GM18498 (cell line): ENCODE measurements around the gene EPYC.
"Not testable (repeated sequence)": the region's sequence is repeated elsewhere in the genome, so short reads cannot be mapped to it uniquely, and the experiment has no call there.

ENCODE experiments used
- ATAC-seq: cut with Tn5 transposase; IDR thresholded peaks from one replicate; pipeline ENCODE4 v1.9.1; 2021; ENCODE audit warnings: mild to moderate bottlenecking, moderate library complexity; ENCODE audit not compliant: unreplicated experiment

EPYC gene

DNA sequence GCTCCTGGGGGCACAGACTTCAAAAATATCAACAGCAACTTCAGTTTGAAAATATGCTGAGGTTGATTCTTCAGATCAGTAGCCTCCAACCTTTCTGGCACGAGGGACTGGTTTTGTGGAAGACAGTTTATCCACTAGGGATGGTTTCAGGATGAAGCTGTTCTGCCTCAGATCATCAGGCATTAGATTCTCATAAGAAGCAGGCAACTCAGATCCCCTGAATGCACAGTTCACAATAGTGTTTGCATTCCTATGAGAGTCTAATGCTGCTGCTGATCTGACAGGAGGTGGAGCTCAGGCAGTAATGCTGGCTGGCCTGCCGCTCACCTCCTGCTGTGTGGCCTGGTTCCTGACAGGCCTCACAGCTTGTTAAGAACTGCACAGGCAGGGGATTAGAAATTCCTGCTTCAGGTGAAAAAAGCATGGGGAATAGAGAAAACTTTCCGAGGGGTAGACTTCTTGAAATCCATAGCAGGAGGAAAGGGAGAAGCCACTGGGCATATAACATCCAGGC is 12.8 kb downstream of the EPYC start:
- ATAC-seq, result no peak

DNA sequence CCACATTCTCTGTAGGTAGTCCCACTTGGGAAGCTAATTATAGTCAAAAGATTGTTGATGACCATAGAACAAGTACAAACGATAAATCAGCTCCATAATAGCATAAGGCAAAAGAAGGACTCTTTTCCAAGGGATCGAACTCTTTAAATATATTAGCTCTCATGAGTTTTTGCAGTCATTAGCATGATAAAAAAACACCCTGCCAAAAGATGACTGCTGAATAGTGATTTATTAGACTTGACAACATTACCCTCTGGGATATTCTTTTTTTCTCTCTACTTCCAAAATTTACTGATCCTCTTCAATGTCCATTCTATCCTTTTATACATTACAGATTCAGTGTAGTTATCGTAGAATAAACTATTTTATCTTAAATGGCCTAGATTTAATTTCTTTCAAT is 14.2 kb downstream of the EPYC start:
- no peak for ATAC-seq

DNA sequence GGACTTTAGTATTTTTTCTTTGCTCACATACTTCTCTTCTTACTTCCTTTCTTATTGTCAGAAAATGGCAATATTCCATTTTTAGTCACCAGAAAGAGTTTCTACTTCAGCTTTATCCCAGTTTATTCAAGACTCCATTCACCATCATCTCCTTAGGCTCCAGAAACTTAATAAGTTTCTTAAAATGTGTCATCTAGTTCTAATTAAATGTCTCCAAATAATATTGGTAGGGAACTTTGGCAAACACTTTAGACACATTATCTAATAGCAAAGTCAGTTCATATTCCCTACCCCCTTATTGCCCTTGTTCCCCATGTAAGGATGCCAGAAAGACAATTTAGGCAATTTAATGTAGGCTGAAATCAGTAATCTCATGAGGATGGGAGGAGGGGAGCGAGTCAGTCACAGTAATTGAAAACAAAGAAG is 15.1 kb downstream of the EPYC start:
- no peak for ATAC-seq

DNA sequence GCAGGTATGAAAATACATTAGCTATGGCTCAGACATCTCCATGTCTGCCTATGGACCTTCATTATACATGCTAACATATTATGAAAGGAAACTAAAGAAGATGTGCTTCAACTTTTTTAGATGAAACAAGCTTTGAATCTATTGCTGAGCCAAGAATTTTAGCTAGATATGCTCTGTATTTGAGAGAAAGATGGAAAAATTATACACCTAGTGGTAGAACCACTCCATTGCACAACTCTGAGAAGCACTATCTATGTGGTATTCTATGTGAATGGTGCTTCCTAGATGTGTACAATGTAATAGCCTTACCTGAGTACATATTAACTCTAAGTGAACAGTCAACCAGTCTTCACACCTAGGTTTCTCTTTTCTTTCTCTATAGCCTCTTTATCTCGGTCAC is 17.3 kb downstream of the EPYC start:
- ATAC-seq, result peak; percentile 65

DNA sequence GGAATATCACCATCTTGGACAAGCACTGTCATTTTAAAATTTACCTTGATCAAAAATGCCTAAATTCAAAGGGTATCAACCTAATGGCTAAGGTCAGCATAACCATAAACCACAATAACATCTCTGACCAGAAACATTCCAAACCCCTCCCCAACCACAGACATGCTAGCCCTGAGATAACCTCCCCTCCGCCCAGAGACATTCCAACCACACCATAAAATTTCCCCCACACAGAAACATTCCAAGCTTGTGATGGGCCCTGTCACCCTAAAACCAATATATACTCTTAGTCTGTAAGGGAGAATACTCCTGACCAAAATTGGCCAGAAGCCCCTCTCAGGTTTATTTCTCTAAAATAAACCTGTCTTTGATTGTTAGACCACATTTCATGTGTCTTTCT is 17.7 kb downstream of the EPYC start:
- no peak for ATAC-seq

DNA sequence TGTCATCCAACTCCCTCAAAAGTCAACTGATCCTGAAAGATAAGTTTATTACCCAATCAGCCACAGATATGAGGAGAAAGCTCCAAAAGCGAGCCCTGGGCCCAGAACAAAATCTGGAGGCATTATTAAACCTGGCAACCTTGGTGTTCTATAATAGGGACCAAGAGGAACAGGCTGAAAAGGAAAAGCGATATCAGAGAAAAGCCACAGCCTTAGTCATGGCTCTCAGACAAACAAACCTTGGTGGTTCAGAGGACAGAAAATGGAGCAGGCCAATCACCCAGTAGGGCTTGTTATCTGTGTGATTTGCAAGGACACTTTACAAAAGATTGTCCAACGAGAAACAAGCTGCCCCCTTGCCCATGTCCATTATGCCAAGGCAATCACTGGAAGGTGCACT is 19.4 kb downstream of the EPYC start:
- ATAC-seq, result not testable (repeated sequence)

DNA sequence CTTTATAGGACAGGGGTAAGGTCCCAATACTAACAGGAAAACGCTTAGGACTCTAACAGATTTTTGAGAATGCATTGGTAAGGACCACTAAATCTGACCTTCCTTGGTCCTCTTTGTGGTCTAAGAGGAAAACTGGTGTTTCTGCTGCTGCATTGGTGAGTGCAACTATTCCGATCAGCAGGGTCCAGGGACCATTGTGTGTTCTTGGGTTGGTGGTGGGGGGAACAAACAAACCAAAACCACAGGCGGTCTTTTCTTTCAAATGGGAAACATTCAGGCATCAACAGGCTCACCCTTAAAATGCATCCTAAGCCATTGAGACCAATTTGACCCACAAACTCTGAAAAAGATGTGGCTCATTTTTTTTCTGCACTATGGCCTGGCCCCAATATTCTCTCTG is 20.7 kb downstream of the EPYC start:
- ATAC-seq, result no peak

DNA sequence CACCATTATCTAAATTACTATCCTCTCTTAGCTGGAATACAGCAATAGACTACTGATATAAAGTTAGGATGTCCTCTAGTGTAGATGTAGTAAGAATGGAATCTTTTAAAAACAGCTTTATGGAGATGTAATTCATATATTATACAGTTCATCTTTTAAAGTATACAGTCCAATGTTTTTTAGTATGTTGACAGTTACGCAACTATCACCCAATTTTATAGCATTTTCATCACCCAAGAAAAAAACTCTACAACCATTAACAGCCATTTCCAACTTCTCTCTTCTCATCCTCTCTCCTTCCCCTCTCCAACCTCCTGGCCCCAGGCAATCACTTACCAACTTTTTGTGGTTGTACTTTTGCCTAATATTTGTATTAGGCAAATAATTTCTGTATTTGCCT is 22.6 kb downstream of the EPYC start:
- no peak for ATAC-seq

DNA sequence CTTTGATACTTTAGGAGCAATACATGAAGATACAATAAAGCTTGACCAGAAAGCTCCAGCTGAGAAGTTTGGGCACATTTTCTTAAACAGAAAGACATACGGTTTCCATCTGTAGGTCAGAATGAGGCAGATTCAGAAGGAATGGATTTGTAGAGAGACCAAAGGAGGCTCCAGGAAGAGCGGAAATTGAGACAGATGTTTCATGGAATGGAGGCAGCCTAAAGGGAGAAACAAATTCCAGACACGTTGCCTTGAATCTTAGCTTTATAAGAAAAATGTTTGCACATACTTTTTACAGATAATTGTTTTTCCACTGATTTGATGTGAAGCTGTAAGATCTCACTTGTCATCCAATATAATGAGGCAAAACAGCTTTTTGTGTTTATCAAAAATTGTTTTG is 24.8 kb downstream of the EPYC start:
- no peak for ATAC-seq

DNA sequence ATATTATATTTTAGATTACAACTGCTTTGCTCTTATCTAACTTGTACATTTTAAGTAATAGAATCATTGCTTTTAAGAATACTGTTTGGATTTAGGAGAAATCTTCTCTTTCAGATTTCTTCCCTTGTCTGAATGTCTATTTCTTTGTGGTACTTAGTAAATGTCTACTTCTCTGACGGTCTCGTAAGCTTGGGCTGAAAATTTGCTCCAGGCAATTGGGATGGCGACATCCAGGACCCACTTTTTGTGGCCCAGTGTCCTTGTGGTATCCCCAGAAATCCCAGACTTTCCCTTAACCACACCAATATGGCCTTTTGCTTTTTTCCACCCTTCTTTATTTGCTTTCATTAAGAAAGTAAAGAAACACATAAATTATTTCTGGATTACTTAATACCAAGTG is 25.8 kb downstream of the EPYC start:
- ATAC-seq, result no peak

DNA sequence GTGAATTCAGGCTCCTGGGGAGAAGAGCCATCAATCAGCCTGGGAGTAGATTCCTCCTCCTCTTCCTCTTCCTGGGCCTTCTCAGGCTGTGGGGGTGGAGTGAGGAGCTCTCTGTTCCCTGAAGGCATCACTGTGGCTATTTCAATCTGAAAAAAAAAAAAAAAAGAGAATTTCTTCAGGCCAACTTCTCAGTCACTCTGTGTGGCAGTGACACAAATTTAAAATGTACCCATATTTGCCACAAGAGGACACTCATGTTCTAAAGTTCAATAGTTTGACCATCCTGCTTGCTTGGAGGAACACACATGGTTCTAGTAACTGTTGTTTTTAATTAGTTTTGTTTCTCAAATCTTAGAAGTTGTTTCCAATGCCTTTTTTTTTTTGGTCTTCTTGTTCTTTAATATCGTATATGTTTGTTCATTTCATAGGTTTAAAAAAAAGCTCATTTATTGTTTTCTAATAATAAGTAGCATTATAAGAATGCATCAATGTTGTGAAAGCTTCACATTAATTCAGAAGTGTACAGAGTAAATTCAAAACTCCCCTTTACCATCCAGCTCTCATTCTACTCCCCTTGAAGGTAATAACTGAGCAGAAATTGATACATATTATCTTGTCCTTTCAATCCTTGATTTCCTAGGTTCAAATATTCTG is 26.5 kb downstream of the EPYC start:
- ATAC-seq, result peak; percentile 94

DNA sequence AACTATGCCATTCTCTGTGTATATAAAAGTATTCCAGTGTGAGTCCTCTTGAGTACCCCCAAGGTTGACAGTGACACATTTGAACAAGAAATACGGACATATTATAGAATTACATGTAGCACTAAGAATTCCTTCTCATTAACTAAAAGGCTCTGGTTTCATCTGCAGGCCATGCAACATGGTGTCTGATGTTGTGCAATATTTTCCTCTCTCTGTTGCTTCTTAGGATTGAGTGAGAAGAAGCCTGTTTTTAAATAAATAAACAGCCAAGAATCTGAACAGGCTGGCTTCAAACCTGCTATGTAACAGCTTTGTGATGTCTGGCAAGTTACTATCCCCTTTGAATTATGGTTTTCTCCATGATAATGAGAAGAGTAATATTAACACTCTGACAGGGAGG is 27.5 kb downstream of the EPYC start:
- ATAC-seq, result no peak

DNA sequence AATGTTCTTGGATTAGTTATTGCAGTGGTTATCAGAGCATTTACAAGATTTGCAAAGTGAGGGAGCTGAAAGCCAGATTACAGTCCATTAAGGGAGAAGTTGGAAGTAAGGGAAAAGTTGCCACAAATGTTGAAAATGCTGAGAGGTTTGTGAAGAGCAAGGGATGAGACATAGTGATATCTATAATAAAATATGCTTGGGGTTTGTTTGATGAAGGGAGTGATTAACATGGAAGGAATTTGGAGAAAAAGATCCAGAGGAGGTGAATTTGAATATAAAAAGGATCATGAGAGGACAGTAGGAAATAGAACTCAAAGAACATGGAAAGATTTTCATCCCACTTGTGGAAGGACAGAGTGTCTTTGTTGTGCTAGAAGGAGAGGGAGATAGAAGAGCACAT is 30.5 kb downstream of the EPYC start:
- ATAC-seq, result no peak

DNA sequence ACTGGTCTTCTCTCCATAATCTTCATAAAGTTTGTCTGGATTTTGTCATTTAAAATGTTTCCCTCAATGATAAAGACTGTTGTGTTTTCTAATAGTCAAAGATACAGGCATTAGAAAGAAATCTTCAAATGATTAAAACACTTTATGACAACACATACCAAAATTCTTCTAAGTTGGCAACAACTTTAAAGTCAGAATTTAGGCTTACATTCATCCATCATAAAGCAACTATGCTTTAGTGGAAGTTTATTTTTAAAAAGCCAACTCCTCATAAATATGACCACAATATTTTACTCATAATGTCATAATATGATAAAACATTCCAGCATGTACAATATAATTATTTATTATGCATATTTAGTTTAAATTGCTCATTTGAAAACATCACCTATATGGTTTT is 32.5 kb downstream of the EPYC start:
- no peak for ATAC-seq

DNA sequence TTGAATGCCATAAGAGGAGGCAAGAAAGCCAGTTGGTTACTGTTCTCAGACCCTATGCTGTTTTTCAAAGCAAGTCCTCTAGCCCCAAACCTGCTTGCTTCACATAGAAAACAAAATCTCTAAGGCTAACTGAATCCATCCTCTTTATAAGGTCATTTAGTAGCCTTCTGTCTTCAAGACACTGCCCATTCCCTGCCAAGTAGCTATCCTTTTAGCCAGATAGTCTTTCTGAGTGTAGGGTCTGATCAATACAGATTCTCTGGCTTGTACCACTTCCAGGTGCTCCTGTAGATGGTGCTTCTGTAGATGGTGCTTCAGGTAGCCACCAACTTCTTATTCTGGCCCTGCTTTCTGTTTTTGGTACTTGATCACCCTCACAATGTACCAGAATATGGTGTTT is 33.9 kb downstream of the EPYC start:
- ATAC-seq, result no peak

DNA sequence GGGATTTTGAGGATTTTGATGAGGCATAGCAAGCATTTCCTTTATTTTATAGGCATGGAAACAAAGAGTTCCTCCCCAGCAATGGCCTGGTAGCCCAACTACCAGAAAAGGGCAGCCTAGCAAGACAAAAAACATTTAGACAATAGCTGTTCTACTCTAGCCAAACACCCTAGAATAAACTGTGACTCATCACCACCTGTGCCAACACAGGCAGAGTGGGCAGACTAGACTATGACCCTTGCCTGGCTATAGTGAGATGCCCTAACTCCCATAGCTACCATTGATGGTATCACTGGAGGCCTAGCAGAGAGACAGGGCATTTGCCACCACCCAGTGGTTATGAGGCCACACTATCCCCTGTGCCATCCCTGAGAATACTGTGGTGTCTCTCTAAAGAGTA is 34.3 kb downstream of the EPYC start:
- ATAC-seq, result no peak

DNA sequence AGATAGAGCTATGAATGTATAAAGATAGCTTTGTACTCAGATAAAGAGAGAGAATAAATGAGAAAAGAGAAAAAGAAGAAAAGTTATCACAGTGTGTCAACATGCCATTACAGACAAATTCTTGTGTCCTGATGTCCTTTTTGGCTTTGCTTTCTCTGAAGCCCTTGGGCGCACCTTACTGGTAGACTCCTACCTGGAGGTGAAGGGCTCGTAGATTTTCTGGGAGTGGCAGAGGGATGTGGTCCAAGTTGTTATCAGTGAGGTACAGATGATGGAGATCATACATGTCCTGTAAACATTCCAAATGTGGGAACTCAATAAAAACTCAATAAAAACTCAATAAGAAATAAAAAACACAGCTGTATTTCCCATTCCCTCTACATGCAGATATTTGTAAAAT is 34.9 kb downstream of the EPYC start:
- no peak for ATAC-seq

DNA sequence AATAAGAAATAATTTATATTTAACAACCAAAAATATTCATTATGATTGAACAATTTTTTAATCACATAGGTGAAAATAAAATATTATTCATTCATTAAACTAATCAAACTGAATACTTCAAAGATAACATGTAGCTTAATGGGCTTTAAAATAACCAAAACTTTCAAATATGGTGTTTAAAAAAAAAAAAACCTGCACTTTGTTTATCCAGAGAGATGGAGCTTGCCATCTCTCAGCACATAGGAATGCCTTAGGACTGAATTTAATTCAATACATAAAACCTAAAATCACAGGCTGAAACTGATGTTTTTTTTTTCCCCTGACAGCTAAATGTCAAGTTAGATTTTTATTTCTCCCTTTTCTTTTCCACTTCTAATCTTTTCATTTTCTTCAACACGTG is 35.4 kb downstream of the EPYC start:
- ATAC-seq, result no peak

DNA sequence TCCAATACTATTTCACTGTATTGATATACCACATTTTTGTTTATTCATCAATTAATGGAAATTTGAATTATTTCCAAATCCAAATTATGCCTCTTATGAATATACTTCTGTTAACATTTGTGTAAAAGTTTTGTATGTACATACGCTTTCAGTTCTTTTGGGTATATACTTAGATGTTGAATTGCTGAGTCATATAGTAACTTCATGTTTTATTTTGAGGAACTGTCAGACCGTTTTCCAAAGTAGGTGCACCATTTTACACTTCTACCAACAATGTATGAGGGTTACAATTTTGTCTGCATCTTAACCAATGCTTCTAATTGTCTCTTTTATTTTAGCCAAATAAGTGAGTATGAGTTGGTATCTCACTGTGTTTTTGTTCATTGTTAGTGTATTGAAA is 39.6 kb downstream of the EPYC start:
- ATAC-seq, result peak; percentile 51

DNA sequence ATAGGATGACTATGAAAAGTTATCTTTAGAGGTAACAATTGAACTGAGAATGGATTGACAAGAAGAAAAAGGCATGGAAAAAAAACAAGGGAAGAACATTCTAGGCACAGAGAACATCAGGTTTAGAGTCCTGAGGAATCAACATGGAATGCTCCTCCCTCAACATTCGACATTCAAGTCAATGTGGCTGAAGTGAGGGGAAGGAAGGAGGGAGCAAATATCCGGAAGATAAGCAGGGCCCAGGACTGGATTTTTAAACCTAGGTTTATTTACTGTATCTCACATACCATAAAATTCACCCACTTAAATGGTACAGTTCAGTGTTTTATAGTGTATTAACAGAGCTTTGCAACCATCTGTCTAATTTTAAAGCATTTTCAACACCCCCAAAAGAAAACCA is 40.2 kb downstream of the EPYC start:
- no peak for ATAC-seq

DNA sequence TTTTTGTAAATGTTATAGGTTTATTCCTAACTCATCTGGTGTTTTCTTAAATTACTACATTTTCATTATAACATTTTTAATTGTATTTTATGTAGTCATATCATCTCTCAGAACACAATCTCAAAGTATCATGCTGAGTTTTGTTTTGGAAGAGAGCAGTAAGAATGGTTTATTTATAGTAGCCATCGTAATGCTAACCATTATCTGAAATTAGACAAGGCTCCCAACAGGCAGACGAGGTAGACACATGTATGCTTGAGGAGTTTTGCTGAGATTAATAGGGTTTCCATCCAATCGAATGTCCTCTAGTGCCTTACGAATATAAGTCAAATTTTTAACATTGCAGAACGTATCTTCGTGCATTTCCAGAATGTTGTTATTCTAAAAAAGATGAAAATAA is 40.8 kb downstream of the EPYC start:
- ATAC-seq, result no peak

DNA sequence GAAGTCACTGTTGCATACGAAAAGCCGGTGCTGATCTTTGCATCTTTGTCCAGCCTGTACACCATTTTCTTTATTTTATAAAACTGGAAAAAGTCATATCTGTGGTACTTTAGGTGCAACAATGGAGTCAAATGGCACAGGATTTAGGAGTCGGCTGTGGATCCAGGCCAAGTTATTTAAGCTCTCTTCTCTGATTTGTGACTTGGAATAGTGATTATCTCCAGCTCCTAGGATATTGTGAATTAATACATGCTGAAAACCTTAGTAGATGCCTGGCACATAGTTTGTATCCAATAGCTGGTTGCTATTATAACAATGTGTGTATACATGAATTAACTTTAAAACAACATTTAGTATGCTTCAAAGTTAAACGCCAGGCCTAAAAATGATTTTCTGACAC is 43.6 kb downstream of the EPYC start:
- ATAC-seq, result no peak

DNA sequence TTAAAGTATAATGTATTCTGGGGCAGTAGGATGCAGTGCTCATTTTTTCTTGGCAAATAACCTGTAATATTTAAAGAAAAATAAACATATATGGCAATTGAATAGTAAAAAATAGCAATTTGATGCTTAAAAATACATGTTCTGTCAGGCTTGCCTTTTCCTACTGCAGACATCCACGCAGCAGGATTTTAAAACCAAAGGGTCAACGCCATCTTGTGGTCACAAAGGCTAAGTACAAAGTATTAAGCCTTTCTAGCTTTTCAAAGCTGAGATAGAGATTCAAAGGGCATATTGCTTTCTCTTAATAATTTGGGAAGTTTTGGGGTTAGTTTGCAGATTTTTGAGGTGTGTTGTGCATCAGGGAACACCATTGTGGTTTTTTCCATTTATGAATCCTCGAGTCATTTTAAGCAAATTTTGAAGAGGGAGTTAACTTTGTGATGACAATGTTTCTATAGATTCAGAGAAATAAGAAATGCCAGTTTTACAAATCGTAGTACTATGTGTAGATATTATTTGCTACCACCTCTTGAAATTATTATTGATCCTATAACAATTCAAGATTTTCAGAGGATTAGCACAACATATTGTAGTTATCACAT is 45.1 kb downstream of the EPYC start:
- ATAC-seq, result peak; percentile 84
